Endothelial cell of umbilical vein (primary cell): ENCODE results near the gene NKD1. TPM values are rescaled to one million over a fixed set of nuclear protein-coding genes. Genes with fewer than 3 reads are reported as not detected.

Experiments used
- BruUV-seq: library from RNA; stranded (reverse); fragments of 400-500 nt; replicated peaks from 2 replicates; lab custom pipeline; 2021; lab: Mats Ljungman, UMichigan
- CTCF ChIA-PET: fragments of 300-600, 350-600 bp; sonication (Branson Sonifier 250); formaldehyde crosslinking; loops from one replicate; lab custom pipeline; 2021; ENCODE audit warnings: antibody characterized with exemption, inconsistent platforms; lab: Charles Lee
- POLR2A ChIA-PET: fragments of 300-600, 350-600 bp; sonication (Branson Sonifier 250); formaldehyde crosslinking; loops from one replicate; lab custom pipeline; 2021; ENCODE audit warnings: antibody characterized with exemption, inconsistent platforms; lab: Charles Lee
- DNase-seq: peaks from one replicate; pipeline ENCODE4 v3.0.0-alpha.2; 2011; ENCODE audit warnings: low read depth, low spot score
- FAIRE-seq: peaks from 2 replicates; lab custom pipeline; 2011; peaks lifted over from hg19 to GRCh38; lab: Jason Lieb, UNC
- H2AFZ ChIP-seq: 2 replicates; pipeline ENCODE4 v1.6.0; 2012; ENCODE audit warnings: low read depth, low read length, control low read depth, inconsistent platforms
- H3K27ac ChIP-seq: 2 replicates; pipeline ENCODE4 v1.5.1; 2011; ENCODE audit warnings: low read depth, mild to moderate bottlenecking, control low read depth, low read length, moderate library complexity; ENCODE audit not compliant: insufficient read depth
- H3K27me3 ChIP-seq, 2 experiments: 2 replicates each; pipeline versions ENCODE4 v1.6.0 to v1.6.1; 2011; ENCODE audit warnings: low read length in 2 of 2, mixed read lengths in 1 of 2; ENCODE audit not compliant: control insufficient read depth in 2 of 2, insufficient read depth in 2 of 2
- H3K36me3 ChIP-seq, 2 experiments: 2 replicates in 1 of 2; 3 replicates in 1 of 2; pipeline ENCODE4 v1.5.1; 2011; ENCODE audit warnings: low read length in 2 of 2, mild to moderate bottlenecking in 1 of 2, moderate library complexity in 1 of 2; ENCODE audit not compliant: control insufficient read depth in 2 of 2, insufficient read depth in 2 of 2; ENCODE audit errors: extremely low read depth in 1 of 2
- H3K4me1 ChIP-seq: 3 replicates; pipeline ENCODE4 v1.5.1; 2011; ENCODE audit warnings: mild to moderate bottlenecking, low read length; ENCODE audit not compliant: control insufficient read depth, insufficient read depth; ENCODE audit errors: extremely low read depth
- H3K4me2 ChIP-seq: 2 replicates; pipeline ENCODE4 v1.6.1; 2011; ENCODE audit warnings: low read length, control low read depth, mixed read lengths; ENCODE audit not compliant: insufficient read depth
- H3K4me3 ChIP-seq, 3 experiments: fragments of 200-600 bp in 1 of 3; sonication (generic), shearing (Covaris generic) in 1 of 3; replicated peaks in 1 of 3; 2 replicates each; pipeline ENCODE4 v1.5.1; 2011 to 2016; ENCODE audit warnings: control low read depth in 3 of 3, low read length in 3 of 3, mild to moderate bottlenecking in 2 of 3, inconsistent platforms in 1 of 3, low read depth in 1 of 3, moderate library complexity in 1 of 3; ENCODE audit not compliant: insufficient read depth in 1 of 3
- H3K79me2 ChIP-seq: 2 replicates; pipeline ENCODE4 v1.6.0; 2012; ENCODE audit warnings: low read length, inconsistent platforms; ENCODE audit not compliant: control insufficient read depth, insufficient read depth
- H3K9ac ChIP-seq: replicated peaks from 2 replicates; pipeline ENCODE3; 2011; ENCODE audit warnings: low read length, control low read depth; ENCODE audit not compliant: insufficient read depth; ENCODE audit errors: extremely low read depth
- H3K9me1 ChIP-seq: replicated peaks from 3 replicates; pipeline ENCODE4 v1.6.0; 2011; ENCODE audit warnings: mild to moderate bottlenecking, low read length; ENCODE audit not compliant: control insufficient read depth, insufficient read depth; ENCODE audit errors: extremely low read depth
- H3K9me3 ChIP-seq: replicated peaks from 2 replicates; pipeline ENCODE4 v1.5.1; 2012; ENCODE audit warnings: low read length, inconsistent platforms; ENCODE audit not compliant: control insufficient read depth, insufficient read depth
- H4K20me1 ChIP-seq: replicated peaks from 2 replicates; pipeline ENCODE3; 2011; ENCODE audit warnings: mild to moderate bottlenecking, low read length; ENCODE audit not compliant: control insufficient read depth, insufficient read depth; ENCODE audit errors: extremely low read depth
- CTCF ChIP-seq, 2 donors: IDR thresholded peaks; 1 replicate in 1 of 2; 2 replicates in 1 of 2; pipeline ENCODE4 v1.5.1; 2011; ENCODE audit warnings: low read length in 2 of 2, mild to moderate bottlenecking in 2 of 2, moderate library complexity in 2 of 2, control low read depth in 1 of 2, inconsistent platforms in 1 of 2, low read depth in 1 of 2; ENCODE audit not compliant: insufficient read depth in 1 of 2; ENCODE audit errors: extremely low read depth in 1 of 2
- EZH2 ChIP-seq: IDR thresholded peaks from 2 replicates; pipeline ENCODE4 v1.6.1; 2012; ENCODE audit warnings: borderline replicate concordance, low read depth, mild to moderate bottlenecking, moderate library complexity, low read length, inconsistent platforms; ENCODE audit not compliant: severe bottlenecking
- FOS ChIP-seq: IDR thresholded peaks from 2 replicates; pipeline ENCODE4 v1.6.1; 2011; ENCODE audit warnings: mild to moderate bottlenecking, low read length, moderate library complexity, borderline replicate concordance; ENCODE audit not compliant: insufficient read depth
- GATA2 ChIP-seq: IDR thresholded peaks from 2 replicates; pipeline ENCODE4 v1.7.0; 2011; ENCODE audit warnings: low read depth, mild to moderate bottlenecking, moderate library complexity, mixed read lengths, low read length; ENCODE audit not compliant: insufficient read length, insufficient read depth
- JUN ChIP-seq: IDR thresholded peaks from 2 replicates; pipeline ENCODE4 v1.6.1; 2011; ENCODE audit warnings: borderline replicate concordance, low read depth; ENCODE audit not compliant: insufficient read length, insufficient read depth
- MAX ChIP-seq: IDR thresholded peaks from 2 replicates; pipeline ENCODE4 v1.6.1; 2011; ENCODE audit not compliant: insufficient read depth, insufficient read length
- MYC ChIP-seq: IDR thresholded peaks from one replicate; pipeline ENCODE4 v1.6.1; 2011; ENCODE audit warnings: mild to moderate bottlenecking, low read depth, low read length
- POLR2A ChIP-seq: IDR thresholded peaks from 2 replicates; pipeline ENCODE4 v1.6.1; 2012; ENCODE audit warnings: low read depth, mild to moderate bottlenecking, control low read depth, low read length
- POLR2AphosphoS5 ChIP-seq: IDR thresholded peaks from 2 replicates; pipeline ENCODE4 v1.6.1; 2012; ENCODE audit warnings: low read depth, mild to moderate bottlenecking, control low read depth, low read length, moderate library complexity; ENCODE audit not compliant: insufficient read depth
- dilution Hi-C: fragments of 300-500 bp; cut with MboI; formaldehyde crosslinking; loops from one replicate; pipeline ENCODE4 v1.15.0; 2019; ENCODE audit warnings: low sequenced_read_pairs; ENCODE audit not compliant: extremely low pct_ligation_motif_present
- intact Hi-C: fragments of 100-400 bp; cut with micrococcal nuclease; formaldehyde crosslinking; loops from one replicate; pipeline ENCODE4 v1.10.0; 2022
- polyA plus RNA-seq, 4 experiments: library from polyadenylated mRNA; depleted of rRNA in 3 of 4; stranded (reverse) in 3 of 4; unstranded in 1 of 4; fragments of >200 nt; gene quantifications; 2 replicates each; pipeline versions ENCODE4 v1.2.1 to v1.2.3, GENCODE V29; 2011 to 2012; ENCODE audit warnings: missing spikeins in 1 of 4
- total RNA-seq: library from RNA; stranded (reverse); gene quantifications from 2 replicates; pipeline ENCODE4 v1.2.3, GENCODE V29; 2021

Gene NKD1
- total and polyA plus RNA-seq, 2 donors (not counting 3 experiments of a cell fraction or from before 2014, with no cell fraction given), result not detected

GRCh38 chr16:50521246-50521900, 26.8 kb upstream of the NKD1 start:
- Histone ChIP-seq H3K4me2 (no peak overlapping the region), H3K27ac (no peak overlapping the region), H3K4me1 (no peaks in the 10 kb centered on the region), H3K27me3 (no peaks in the 10 kb centered on the region), H3K36me3 (no peaks in the 10 kb centered on the region), H3K4me3 (no peak overlapping the region), H2AFZ (no peak overlapping the region), H4K20me1 (no peaks in the 10 kb centered on the region), H3K9me1 (no peaks in the 10 kb centered on the region), H3K79me2 (no peaks in the 10 kb centered on the region), H3K9ac (no peak overlapping the region), H3K9me3 (no peaks in the 10 kb centered on the region)
- BruUV-seq, result no TSS peak
- intact Hi-C loops (no loop called here), dilution Hi-C loops (no loop called here)
- no peak for TF ChIP-seq JUN
- TF ChIP-seq POLR2A, result no peak
- no peak for TF ChIP-seq MYC
- TF ChIP-seq POLR2AphosphoS5, result no peak
- TF ChIP-seq FOS, result no peak
- no peak for TF ChIP-seq EZH2
- TF ChIP-seq GATA2, result no peak
- no peak for TF ChIP-seq MAX
- TF ChIP-seq CTCF (IDR thresholded peaks at IDR 0.05; ENCODE audit: extremely low read depth in 1 of 2, insufficient read depth in 1 of 2, low read depth in 1 of 2, low read length in 2 of 2), result no peak
- no peak for DNase-seq
- CTCF ChIA-PET, result no interaction called here
- FAIRE-seq, result no peak
- POLR2A ChIA-PET, result no interaction called here
